GM12874 (cell line): ENCODE measurements around the gene PARD3B.

ENCODE experiments used
- CTCF ChIP-seq: IDR thresholded peaks from 2 replicates; pipeline ENCODE4 v1.5.1; 2011; ENCODE audit warnings: low read depth, mild to moderate bottlenecking, control low read depth, low read length, moderate library complexity; ENCODE audit not compliant: insufficient read depth

Gene PARD3B

GRCh38 chr2:205582366-205582765 lies 1037.1 kb downstream of the PARD3B start:
- no peak for TF ChIP-seq CTCF

GRCh38 chr2:205585449-205586383 lies 1040.4 kb downstream of the PARD3B start:
- TF ChIP-seq CTCF = no peak

- TF ChIP-seq CTCF = no peak
Observed at GRCh38 chr2:205586626-205587025, 1041.4 kb downstream of the PARD3B start.

GRCh38 chr2:205589479-205589878 lies 1044.2 kb downstream of the PARD3B start:
- TF ChIP-seq CTCF = no peak

GRCh38 chr2:205590759-205591158 lies 1045.5 kb downstream of the PARD3B start:
- TF ChIP-seq CTCF = no peak

- TF ChIP-seq CTCF = no peak
Observed at GRCh38 chr2:205593891-205594290, 1048.6 kb downstream of the PARD3B start.

GRCh38 chr2:205596581-205596980 lies 1051.3 kb downstream of the PARD3B start:
- TF ChIP-seq CTCF = no peak
